Activated CD8-positive, alpha-beta memory T cell treated with anti-CD3 and anti-CD28 coated beads for 36 hours (primary cell): ENCODE data around the gene PLXNA4. TPM values are rescaled to one million over a fixed set of nuclear protein-coding genes. Genes with fewer than 3 reads are reported as not detected.

ENCODE experiments used
- CTCF ChIA-PET: fragments of 350-600 bp; sonication (Branson Sonifier 250); formaldehyde crosslinking; loops from one replicate; lab custom pipeline; 2021; ENCODE audit warnings: antibody characterized with exemption; lab: Charles Lee
- POLR2A ChIA-PET: fragments of 350-600 bp; sonication (Branson Sonifier 250); formaldehyde crosslinking; loops from one replicate; lab custom pipeline; 2021; ENCODE audit warnings: antibody characterized with exemption; lab: Charles Lee
- total RNA-seq, 2 experiments: library from RNA; stranded (reverse); gene quantifications; one replicate each; pipeline ENCODE4 v1.2.3, GENCODE V29; 2021

Gene PLXNA4
- total RNA-seq, 2 experiments from 2014 or later: 0.04 to 0.19 TPM

DNA sequence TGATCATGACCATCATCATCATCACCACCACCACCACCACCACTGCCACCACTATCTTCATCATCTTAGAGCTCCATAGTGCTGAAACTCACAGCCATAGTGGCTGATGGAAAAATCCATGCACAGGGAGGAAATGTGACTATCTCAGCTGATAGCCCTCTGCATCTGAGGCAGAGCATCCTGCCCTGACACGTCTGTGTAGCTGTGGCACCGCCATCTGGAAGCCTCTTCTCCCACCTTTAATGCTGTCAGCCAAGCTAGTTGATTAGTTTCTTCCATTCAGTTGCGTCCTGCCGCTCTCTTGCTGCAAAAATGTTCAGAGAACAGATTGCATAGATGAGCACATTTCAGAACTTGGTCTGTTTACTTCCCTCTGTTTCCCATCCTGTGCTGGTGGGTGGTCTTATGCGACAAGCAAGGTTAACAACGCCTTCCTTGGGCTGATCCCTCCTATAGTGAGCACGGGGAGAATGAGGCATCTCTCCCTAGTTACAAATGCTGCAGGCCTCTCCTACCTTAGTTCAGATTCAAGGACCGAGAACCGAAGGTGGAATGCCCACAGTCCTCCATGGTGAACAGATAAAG, 478.6 kb downstream of the PLXNA4 start:
- ChIA-PET CTCF (no interaction called here), POLR2A (no interaction called here)

DNA sequence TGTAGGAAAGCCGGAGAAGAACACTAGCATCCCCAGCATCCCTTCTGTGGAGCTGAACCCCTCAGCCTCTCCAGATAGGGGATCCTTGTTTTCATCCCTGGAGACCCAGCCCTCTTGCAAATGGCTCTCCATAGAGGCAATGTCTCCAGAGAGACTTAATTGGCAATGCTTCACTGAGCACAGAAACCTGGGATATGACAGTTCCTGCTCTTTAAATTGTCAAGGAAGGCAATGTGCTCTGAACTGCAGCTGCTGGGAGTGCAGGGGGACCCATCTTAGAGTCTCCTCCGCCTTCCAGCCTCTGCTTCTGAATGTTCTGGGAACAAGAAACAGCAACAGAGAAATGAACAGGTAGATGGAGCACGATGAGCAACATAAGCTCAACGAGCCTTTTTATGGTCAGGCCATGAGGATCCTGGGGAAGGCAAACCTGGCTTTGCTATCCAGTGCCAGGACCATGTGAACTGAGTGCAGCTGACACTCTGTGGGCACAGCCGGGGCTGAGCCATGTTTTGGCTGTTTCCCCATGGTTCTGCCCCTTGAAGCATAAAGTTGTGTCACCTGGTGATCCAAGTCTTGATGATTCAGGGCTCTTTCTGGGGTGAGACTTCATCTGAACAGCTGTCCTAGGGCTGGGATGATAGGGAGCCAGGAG, 481.0 kb downstream of the PLXNA4 start:
- ChIA-PET POLR2A (no interaction called here), CTCF (no interaction called here)

- CTCF ChIA-PET: no interaction called here
Measured at GRCh38 chr7:132092106-132092505, 484.2 kb downstream of the PLXNA4 start.

DNA sequence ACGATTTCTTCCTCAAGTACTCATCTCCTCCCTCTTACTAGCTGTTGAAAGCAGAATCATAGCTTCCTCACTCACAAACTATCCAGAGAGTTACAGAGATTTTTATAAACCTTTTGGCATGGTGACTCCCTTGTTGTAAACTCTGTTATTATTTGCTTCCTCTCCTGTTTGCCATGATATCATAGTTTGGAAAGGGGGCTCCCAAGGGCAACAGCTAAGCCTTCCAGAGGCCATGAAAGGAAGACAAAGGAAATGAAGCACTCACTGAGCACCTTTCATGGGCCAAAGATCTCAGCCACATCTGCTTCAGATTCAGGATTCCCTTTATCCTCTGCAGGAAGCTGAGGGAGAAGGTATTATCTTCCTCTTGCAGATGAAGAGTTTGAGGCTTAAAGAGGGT, 484.6 kb downstream of the PLXNA4 start:
- ChIA-PET CTCF (no interaction called here), POLR2A (no interaction called here)

More at GRCh38 chr7:132092106-132092505, 484.2 kb downstream of the PLXNA4 start:
- POLR2A ChIA-PET: no interaction called here

DNA sequence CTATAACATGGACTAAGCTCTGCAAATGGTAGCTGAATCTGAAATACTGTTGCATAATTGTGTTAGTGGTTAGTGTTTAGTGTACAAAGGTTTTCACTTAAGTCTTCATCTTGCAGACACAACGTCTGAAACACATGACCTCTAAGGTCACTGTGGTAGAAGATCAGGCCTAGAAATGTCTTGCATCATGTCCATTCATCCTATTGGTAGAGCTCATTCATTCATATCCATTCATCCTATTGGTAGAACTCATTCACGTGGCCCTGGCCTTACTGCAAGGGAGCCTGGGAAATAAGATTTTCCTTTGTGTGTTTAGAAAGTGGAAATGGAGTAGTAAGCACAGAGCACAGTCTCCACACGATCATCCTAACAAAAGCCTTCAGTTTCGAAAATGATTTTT, 485.8 kb downstream of the PLXNA4 start:
- POLR2A ChIA-PET: no interaction called here
- CTCF ChIA-PET: no interaction called here

DNA sequence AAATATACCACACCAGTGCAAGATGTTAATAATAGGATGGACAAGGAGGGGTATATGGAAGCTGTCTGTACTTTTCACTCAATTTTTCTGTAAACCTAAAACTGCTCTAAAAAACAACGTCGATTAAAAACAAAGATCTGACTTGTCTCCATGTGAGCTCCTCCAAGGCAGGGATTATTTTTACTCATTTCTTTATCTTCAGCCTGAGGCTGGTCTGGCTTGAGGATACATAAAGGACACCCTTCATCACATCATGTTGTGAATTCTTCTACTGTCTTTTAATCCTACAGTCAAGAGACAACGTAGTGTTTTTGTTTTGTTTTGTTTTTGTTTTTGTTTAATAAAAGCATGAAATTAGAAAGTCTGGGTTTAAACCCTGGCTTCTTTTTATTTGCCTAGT, 486.9 kb downstream of the PLXNA4 start:
- ChIA-PET CTCF (no interaction called here), POLR2A (no interaction called here)

GRCh38 chr7:132087421-132087820, 488.8 kb downstream of the PLXNA4 start:
- ChIA-PET CTCF (no interaction called here), POLR2A (no interaction called here)

DNA sequence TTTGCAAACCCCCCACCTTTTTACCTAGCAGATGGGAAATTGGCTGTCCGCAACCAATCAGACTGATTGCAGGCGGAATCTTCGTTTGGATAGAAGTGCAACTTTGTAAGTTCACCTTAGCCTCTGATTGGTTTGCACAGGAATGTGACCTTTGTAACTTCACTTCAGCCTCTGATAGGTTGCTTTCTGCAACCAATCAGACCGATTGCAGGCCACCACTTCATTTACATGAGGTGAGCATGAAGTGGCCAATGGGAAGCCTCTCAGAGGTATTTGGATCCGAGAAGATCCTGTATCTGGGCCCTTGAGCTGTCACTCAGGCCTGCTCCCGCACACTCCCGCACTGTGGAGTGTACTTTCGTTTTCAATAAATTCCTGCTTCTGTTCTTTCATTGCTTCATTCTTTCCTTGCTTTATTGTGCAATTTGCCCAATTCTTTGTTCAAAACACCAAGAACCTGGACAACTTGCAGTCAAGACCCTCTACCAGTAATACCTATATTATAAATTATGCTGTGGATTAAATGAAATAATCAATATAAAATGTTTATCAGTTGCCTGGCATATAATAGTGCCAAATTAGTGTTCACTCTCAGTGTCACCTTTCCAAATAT, 491.4 kb downstream of the PLXNA4 start:
- POLR2A ChIA-PET: no interaction called here
- CTCF ChIA-PET: no interaction called here

GRCh38 chr7:132083537-132084123, 492.6 kb downstream of the PLXNA4 start:
- POLR2A ChIA-PET: no interaction called here
- CTCF ChIA-PET: no interaction called here

DNA sequence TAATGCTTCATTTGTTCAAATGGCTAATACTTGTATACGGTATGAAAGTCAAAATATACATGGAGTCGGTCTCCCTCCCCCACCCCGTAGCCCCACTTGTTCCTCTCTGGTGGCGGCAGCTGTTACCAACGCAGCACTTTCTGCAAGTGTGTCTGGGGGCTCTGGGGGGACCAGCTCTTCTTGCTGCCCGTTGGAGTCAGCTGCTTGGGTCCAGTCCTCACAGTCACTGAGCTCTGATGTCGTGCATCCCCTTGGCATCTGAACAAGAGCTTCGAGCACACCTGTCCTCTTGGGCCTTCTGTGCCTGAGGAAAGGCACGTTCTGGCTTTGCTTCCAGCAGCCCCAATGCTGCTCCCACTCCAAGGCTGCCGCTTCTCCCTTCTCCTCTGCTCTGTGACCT, 493.1 kb downstream of the PLXNA4 start:
- CTCF ChIA-PET: no interaction called here
- POLR2A ChIA-PET: no interaction called here

- POLR2A ChIA-PET: no interaction called here
- CTCF ChIA-PET: no interaction called here
Measured at GRCh38 chr7:132082394-132082793, 493.9 kb downstream of the PLXNA4 start.

GRCh38 chr7:132081686-132082085, 494.6 kb downstream of the PLXNA4 start:
- CTCF ChIA-PET: no interaction called here
- POLR2A ChIA-PET: no interaction called here

- POLR2A ChIA-PET: no interaction called here
- CTCF ChIA-PET: no interaction called here
Measured at GRCh38 chr7:132080967-132081668, 495.2 kb downstream of the PLXNA4 start.

- POLR2A ChIA-PET: no interaction called here
- CTCF ChIA-PET: no interaction called here
Measured at GRCh38 chr7:132080467-132080866, 495.8 kb downstream of the PLXNA4 start.

DNA sequence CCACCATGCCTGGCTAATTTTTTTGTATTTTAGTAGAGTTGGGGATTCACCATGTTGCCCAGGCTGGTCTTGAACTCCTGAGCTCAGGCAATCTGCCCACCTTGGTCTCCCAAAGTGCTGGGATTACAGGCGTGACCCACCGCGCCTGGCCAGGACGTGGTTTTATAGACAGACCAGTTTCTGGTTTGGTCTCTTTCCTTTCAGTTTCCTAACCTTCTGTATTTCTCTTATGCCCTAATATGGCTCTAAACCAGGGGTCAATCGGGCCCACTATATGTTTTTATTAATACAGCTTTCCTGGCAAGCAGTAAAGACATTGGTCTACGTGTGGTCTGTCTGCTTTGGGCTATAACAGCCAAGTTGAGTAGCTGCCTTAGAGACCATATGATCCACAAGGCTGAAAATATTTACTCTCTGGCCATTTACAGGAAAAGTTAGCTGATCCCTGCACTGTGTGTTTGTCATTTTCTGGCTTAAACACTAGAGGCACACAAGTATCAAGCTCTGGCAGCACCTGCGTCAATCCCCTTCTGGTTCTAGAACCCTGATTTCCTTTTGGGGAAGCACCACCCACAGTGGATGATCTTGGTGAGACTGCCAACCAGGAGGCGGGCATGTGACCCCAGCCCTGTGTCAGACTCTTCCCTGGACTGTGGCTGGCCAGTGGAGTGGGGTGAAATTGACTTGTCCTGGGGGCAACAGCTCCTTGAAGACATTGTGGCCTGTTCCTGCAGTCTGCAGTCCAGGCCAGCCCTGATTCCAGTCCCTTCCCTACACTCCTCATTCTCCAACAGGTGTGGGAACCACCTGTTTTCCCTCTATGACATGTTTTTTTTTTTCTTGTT, 497.2 kb downstream of the PLXNA4 start:
- ChIA-PET CTCF (no interaction called here), POLR2A (no interaction called here)

DNA sequence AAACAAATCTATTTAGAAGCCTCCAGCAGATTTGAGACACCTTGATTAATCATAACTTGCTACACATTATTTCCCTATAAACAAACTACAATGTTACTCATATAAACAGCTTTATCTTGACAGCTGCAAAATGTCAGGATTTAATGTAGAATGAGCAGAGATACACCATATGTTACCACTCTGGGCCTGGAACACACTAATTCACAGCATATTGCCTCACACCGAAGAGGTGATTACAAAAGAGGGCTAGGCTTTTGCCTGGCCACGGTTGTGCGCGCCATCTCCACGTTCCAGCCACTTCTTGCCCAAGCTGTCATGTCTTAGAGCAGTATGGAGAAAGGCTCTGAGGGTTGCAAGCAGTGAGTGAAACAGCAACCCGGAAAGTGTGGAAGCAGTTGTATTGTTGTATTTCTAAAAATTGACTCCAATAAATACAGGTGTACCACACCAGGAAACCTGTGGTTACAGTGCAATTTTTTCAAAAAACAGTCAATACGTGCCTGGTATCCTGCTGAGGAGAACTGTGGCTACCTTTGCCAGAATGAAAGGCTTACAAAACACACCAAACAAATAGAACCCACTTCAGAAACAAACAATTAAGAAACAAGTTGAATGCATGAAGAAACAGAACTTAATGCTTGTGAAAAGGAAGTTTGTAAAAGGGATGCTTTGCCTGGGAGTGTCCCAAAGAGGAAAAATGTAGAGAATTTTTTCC, 498.1 kb downstream of the PLXNA4 start:
- POLR2A ChIA-PET: no interaction called here

DNA sequence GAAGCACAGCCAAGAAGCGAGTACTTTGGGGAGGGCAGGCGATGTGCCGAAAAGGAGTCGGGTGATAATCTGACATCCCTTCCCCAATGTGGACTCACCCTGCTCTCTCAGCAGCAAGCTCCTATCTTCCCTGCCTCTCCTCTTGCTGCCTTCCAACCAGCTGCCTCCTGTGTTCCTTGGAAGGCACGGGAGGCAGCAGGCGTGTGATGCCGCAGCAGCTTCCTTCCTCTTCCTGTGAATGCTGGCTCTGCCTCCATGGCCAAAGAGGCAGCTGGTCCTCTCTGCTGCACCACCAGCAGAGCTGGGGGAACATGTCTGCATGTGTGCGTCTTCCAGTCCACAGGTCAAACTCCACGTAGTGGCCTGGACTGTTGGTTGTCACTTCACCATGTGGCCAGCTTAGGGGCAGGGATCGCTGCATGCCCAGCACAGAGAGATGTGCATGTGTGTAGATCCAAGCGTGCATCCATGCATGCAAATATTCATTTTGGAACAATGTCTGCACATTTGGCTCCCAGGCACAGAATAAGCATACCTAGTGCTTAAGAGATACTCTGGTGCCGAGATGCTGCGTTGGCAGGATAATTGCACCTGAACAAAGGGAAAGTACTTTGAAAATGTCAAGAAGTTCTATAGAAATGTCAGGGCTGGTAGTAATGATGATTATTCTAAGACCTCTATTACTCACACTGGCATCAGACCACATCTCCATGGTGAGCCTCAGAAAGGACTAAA, 499.8 kb downstream of the PLXNA4 start:
- POLR2A ChIA-PET: no interaction called here

More for the DNA sequence above, 498.1 kb downstream of the PLXNA4 start:
- CTCF ChIA-PET: no interaction called here

GRCh38 chr7:132075515-132075914, 500.8 kb downstream of the PLXNA4 start:
- POLR2A ChIA-PET: no interaction called here
- CTCF ChIA-PET: no interaction called here

More for the DNA sequence above, 499.8 kb downstream of the PLXNA4 start:
- CTCF ChIA-PET: no interaction called here
